Ishikawa (cell line): ENCODE data around the gene PCSK2.
A peak's percentile ranks its signal among the peaks of the same experiment; 100 is the strongest.

Experiments
- CEBPB ChIP-seq: IDR thresholded peaks from 2 replicates; pipeline ENCODE4 v1.6.1; 2012
- CREB1 ChIP-seq: IDR thresholded peaks from 2 replicates; pipeline ENCODE4 v1.6.1; 2012; ENCODE audit warnings: low read depth
- EGR1 ChIP-seq: IDR thresholded peaks from 2 replicates; pipeline ENCODE4 v1.6.1; 2012
- EP300 ChIP-seq: IDR thresholded peaks from 2 replicates; pipeline ENCODE4 v1.6.1; 2012; ENCODE audit warnings: borderline replicate concordance
- FOXM1 ChIP-seq: IDR thresholded peaks from 2 replicates; pipeline ENCODE4 v1.6.1; 2012; ENCODE audit warnings: low read depth, borderline replicate concordance
- MAX ChIP-seq: IDR thresholded peaks from 2 replicates; pipeline ENCODE4 v1.6.1; 2012
- NFIC ChIP-seq: IDR thresholded peaks from 2 replicates; pipeline ENCODE4 v1.6.1; 2012
- RAD21 ChIP-seq: IDR thresholded peaks from 2 replicates; pipeline ENCODE4 v1.6.1; 2012; ENCODE audit warnings: low read depth
- REST ChIP-seq: IDR thresholded peaks from 2 replicates; pipeline ENCODE4 v1.6.1; 2012; ENCODE audit warnings: low read depth, mild to moderate bottlenecking
- TAF1 ChIP-seq: IDR thresholded peaks from 2 replicates; pipeline ENCODE4 v1.6.1; 2012; ENCODE audit warnings: low read depth, mild to moderate bottlenecking
- TCF12 ChIP-seq: IDR thresholded peaks from 2 replicates; pipeline ENCODE4 v1.6.1; 2012; ENCODE audit warnings: low read depth
- TEAD4 ChIP-seq: IDR thresholded peaks from 2 replicates; pipeline ENCODE4 v1.6.1; 2012
- USF1 ChIP-seq: IDR thresholded peaks from 2 replicates; pipeline ENCODE4 v1.6.1; 2012
- YY1 ChIP-seq: IDR thresholded peaks from 2 replicates; pipeline ENCODE4 v1.6.1; 2012; ENCODE audit warnings: low read depth
- ZBTB7A ChIP-seq: IDR thresholded peaks from 2 replicates; pipeline ENCODE4 v1.6.1; 2012; ENCODE audit warnings: low read depth

PCSK2 gene

GRCh38 chr20:17530716-17531664 lies 304.1 kb downstream of the PCSK2 start, which contains the start of gene BFSP1:
BFSP1 (minus strand) TSS chr20:17531379; CDS start chr20:17531329, 50 bp downstream.
- TF ChIP-seq YY1: peak; percentile 63
- peak; percentile 63; the same call in 1 of the 2 replicates for TF ChIP-seq MAX
- TF ChIP-seq ZBTB7A: peak; percentile 48; the same call in 1 of the 2 replicates
- TF ChIP-seq USF1: no peak
- peak; percentile 82 for TF ChIP-seq EGR1
- no peak for TF ChIP-seq FOXM1
- peak; percentile 1; the same call in 1 of the 2 replicates for TF ChIP-seq TEAD4

GRCh38 chr20:17531665-17532025 lies 304.8 kb downstream of the PCSK2 start:
- TF ChIP-seq YY1 (no peak), MAX (no peak), NFIC (no peak), EGR1 (no peak), RAD21 (no peak), TCF12 (no peak), CEBPB (no peak), USF1 (no peak), EP300 (no peak), FOXM1 (no peak), TAF1 (no peak), TEAD4 (no peak), ZBTB7A (no peak), CREB1 (no peak)

GRCh38 chr20:17533396-17533795 lies 306.6 kb downstream of the PCSK2 start:
- TF ChIP-seq TCF12 (no peak), TEAD4 (no peak), CREB1 (no peak), EP300 (no peak), FOXM1 (no peak), EGR1 (no peak), CEBPB (peak; percentile 30; the same call in 1 of the 2 replicates), MAX (0 out of 2 replicates have a peak, but pooled peaks have one; percentile 18), YY1 (no peak), USF1 (peak; percentile 94), NFIC (no peak), ZBTB7A (no peak), RAD21 (no peak), TAF1 (no peak), REST (no peak)

GRCh38 chr20:17534077-17534476 lies 307.2 kb downstream of the PCSK2 start:
- TF ChIP-seq TCF12: no peak
- no peak for TF ChIP-seq MAX
- TF ChIP-seq FOXM1: no peak
- no peak for TF ChIP-seq YY1
